Epidermal melanocyte (primary cell): Measurements from ENCODE around the gene ST6GAL2.

Experiments
- DNase-seq: peaks from one replicate; pipeline ENCODE4 v3.0.0; 2011; ENCODE audit warnings: low spot score; ENCODE audit not compliant: insufficient read length

ST6GAL2 gene

GRCh38 chr2:106864051-106864450 is 21.9 kb downstream of the ST6GAL2 start:
- DNase-seq = no peak

DNA sequence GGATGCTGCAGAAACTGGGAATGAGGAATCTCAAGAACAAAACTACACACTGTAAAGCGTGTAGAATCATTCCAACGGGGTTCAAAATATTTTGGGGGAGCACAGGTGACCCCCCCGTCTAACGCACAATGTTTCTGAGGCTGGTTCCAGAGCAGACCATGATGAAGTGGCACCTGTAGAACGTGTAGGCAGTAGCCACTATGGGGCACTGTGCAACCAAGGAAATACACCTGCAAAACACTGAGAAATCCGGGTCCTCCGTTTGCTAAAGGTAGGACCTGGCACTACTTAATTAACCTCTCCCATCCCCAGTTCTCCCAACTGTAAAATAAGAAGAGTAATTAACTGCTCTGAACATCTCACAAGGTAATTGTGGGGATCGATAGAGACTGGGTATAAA is 22.6 kb downstream of the ST6GAL2 start:
- DNase-seq = no peak

DNA sequence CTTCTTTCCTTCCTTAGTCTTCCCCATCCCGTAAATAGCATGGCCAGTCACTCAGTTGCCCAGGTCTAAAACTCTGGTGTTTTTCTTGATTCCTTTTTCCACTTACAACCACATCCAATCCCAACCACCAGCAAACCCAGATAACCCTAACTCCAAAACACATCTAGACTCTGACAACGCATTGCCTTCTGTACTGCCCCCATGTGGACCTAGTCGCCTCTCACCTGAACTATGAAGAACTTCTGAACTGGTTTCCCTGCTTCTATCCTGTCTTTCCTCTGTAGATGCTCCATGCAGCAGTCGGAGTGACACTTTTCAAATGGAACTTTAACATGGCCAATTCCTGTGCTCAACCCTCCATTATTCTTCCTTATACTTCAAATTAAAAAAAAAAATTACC is 26.5 kb downstream of the ST6GAL2 start:
- DNase-seq = no peak

DNA sequence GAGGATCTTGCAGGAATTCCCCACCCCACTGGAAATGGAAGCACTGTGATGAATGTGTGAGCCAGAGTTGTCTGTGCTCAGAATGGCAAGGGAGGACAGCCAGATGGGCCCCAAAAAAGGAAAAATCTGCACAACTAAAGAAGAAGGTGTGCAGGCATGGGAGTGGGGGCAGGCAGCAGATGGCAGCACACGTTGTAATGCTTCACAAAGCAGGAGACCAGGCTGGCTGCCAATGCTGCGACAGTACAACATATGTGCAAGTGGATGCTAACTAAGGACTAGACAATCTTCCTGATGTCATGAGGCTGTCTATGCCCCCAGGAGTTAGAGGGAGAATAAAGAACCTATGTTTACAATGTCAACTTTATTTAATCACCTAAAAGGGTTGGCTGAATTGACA is 27.2 kb downstream of the ST6GAL2 start:
- no peak for DNase-seq

GRCh38 chr2:106857882-106858478 is 28.0 kb downstream of the ST6GAL2 start:
- no peak for DNase-seq

DNA sequence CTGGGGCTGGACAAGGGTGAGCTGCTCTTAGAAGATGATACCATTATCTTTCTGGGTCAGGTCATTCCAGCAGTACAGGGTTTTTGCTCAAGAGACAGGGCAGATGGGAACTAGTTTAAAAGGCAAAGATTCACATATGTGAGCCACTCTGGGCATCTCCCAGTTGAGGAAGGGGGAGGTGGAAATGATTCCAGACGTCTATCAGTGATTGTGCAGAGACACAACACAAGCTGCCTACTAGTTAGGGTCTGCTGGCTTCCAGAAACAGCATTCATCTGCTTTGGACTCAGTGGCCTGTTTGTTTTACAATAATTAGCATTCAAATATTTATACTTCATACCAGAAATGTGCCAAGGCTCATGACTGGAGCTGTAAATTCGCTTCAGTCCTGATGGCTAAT is 32.3 kb downstream of the ST6GAL2 start:
- no peak for DNase-seq

DNA sequence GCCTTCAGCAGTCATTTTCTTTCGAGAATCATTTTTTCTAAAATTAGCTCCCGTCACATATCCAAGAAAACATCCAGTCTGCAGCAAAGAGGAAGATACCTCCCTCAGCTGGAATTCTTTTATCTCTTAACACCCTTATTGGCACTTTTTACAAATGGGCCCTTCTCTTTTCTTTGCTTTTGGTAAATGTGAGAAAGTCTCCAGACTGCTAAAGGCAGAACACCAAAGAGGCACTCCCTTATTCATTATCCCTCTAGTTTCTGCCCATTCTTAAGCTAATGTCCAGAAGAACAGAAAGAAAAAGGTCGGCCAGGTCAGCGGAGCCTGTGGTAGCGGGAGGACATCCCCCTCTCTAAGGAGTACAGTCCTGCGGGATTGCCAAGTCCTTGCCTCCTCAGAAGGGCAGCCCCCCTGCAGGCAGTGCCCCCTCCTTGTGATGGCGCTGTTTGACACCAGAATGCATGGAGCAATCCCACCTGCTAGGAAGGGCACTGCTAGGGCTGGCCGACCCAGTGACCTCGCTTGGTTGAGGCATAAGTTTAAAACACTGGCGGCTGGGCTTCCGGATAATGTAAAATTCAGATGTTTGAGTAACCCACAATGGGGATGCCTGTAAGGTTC is 34.0 kb downstream of the ST6GAL2 start:
- no peak for DNase-seq

DNA sequence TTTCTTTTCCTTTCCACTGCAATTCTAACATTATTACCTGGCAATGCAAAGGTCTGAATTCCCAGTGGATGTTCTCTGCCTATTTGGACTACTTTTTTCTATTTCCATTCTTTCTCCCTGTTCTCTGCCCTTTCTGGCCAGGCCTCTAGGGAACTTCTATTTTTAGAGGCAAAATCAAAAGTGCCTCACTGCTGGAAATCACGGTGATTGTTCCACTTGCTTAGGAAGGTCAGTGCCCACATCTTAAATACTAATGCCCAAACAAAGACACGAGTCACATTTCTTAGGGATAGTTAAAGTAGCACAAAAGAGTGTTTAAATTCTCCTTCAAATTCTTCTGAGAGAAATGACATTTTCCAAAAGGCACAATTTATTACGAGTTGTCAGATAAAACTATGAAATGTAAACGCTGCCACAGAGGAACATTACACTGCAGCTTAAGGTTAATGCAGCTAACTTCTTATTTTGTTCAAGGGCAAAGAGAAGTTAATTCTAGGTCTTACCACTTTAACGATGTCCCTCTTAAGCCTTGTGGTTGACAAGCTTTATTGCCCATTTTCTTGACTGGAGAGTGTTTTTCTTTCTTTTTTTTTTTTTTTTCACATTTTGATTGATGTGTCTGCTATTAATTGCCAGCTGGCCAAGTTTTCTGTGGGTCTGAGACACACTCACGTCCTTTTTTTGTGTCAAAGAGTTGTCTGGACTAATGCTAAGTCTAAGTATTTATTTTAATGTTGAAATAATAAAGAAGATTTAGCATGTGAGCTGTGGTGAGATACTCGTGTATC is 34.7 kb downstream of the ST6GAL2 start:
- DNase-seq = no peak

GRCh38 chr2:106849253-106849652 is 36.7 kb downstream of the ST6GAL2 start:
- no peak for DNase-seq

DNA sequence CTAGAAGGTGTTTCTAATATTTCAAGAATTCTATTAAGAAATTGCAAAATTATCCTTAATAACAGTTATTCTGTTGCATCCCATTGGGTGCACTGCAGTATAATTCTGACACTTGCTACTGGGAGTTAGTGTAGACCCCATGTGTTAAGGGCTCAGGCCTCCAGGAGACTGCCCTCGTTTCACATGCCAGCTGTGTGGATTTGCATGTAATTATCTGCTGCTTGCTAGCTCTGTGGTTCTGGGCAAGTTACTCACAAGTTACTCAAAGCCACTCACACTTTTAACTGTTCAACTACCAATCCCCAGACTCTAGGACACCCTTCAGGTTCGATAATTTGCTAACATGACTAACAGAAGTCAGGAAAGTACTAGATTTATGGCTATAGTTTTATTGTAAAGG is 38.6 kb downstream of the ST6GAL2 start:
- DNase-seq = no peak

DNA sequence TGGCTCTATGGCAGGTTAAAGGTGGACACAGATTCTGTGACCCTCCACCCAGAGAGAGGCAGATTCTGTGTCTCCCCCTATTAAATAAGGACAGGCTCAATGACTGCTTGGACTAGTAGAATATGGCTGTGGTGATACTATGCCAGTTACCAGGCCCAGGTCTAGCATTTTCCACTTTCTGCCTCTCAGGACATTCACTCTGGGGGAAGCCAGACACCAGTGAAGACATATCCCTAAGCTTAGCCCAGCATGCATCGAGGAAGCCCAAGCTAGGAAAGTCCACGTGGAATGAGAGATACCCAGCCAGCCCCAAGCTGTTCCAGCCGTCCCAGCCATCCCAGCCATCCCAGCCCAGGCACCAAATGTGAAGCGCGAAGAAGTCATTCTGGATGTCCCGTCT is 40.3 kb downstream of the ST6GAL2 start:
- no peak for DNase-seq

DNA sequence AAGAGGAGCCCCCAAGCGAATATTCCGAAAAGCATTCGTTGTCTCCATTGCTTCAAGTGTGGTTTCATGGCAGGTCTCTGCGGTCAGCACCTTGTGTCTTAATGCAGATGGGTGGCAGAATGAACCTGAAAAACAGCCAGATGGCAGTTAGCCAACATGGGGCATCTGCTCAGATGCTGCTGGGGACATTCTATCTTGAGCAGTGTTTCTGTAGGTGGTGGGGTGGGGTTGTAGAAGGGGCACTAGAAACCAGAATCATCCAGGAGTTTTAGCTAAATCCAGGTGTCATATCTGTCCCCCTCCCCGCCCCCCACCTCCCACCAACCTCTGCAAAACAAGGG is 42.1 kb downstream of the ST6GAL2 start:
- no peak for DNase-seq

DNA sequence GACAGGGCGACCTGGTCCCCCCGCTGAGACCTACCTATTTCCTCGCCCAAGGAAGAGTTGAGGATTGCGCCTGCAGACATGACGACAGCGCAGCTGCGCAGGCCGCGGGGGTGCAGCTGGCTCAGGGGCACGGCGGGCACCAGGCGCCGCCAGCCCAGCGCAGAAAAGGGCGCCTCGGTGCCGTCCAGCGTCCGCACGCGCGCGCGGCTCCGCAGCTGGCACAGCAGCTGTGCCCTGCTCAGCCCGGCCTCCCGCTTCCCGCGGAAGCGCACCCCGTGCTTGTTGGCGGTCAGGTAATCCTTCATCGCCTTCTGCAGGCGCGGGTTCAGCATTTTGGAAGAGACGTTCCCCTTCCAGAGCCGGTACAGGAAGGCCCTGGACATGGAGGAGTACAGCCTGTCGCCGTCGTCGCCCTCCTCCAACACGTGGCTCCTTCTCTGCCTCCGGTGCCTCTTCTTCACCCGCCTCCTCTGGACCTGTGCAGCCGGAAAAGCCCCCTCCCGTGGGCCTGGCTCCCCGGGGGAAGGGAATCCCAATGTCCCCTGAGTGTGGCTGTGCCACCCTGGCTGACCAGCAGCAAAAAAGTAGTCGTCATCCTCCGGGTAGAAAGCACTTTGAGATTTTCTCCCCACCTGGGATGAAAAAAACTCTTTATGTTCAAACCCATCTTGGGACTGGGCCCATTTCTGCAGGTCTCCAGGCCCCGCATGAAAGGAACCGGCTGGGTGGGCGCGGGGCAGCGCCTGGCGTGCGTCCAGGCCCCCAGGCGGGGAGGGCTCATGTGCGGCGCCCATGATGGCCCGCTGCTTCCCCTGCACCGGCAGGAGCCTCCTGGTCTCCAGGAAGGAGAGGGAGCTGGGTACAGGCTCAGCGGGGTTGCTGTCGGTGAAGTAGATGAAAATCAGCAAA is 42.7 kb downstream of the ST6GAL2 start:
- DNase-seq = no peak

DNA sequence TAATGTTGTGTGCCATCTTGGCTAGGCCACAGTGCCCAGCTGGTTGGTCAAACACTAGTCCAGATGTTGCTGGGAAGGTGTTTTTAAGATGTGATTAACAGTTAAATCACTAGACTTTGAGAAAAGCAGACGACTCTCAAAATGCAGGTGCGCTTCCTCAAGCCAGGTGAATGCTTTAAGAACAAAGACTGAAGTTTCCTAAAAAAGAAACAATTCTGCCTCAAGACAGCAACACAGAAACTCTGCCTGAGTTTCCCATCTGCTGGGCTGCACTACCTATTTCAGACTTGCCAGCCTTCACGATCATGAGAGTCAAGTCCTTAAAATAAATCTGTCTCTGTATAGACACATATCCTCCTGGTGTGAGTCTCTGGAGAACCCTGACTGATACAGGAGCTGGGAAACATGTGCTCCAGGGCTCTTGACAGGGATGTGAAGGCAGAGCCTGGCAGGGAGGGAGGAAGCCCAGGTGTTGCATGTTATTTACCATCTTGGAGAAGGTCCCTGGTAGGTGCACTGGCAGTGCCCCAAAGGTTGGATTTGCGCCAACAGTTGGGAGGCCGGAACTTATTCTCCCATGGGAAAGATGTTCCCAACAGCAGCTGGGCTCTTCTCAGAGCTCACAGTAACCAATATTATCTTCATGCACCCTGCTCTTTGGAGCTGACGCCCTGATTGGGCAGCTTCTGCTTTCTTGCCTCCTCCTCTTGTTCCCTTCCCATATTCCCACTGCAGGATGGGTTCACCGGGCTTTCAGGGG is 43.9 kb downstream of the ST6GAL2 start:
- DNase-seq = no peak

GRCh38 chr2:106840818-106841217 is 45.1 kb downstream of the ST6GAL2 start:
- DNase-seq = no peak

- DNase-seq = no peak
Measured at GRCh38 chr2:106839849-106840595, 45.9 kb downstream of the ST6GAL2 start.

GRCh38 chr2:106833256-106833655 is 52.7 kb downstream of the ST6GAL2 start:
- no peak for DNase-seq

- no peak for DNase-seq
Measured at GRCh38 chr2:106831816-106832569, 54.0 kb downstream of the ST6GAL2 start.

DNA sequence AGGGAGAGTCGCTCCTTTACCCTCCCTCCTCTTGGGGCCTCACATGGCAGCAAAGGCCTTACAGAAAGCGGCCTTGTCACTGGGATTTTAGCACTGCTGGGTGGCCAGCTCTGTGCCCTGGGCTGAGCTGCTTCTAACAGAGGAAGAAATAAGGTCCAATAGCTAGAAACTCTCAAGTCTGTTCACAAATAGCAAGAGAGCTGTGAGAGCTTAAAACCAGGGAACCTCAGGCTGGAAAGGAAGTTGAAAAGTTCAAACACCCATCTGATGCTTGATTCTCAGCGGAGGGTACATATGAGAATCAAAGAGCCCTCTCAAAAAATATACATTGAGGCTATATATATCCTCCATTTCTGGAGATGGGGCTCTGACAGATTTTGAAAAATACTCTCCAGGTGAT is 54.7 kb downstream of the ST6GAL2 start:
- no peak for DNase-seq

DNA sequence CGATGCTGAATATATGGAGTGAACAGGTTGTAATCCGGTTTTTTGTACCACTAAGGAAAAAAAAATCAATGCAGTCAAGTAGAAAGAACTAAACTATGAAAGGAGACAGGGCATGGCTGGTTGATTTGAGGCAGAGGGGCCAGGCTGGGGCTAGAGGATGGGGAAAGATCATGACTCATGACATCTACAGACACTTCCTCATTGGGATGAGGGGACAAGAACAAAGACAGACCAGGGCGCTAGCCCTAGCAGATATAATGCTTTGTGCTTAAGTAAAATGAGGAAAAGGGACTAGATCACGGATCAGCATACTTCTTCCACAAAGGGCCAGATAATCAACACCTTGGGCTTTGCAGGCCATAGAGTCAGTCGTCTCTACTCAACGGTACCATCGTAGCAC is 55.8 kb downstream of the ST6GAL2 start:
- DNase-seq = no peak
